Measurements from ENCODE around the gene REG1A.

DNA sequence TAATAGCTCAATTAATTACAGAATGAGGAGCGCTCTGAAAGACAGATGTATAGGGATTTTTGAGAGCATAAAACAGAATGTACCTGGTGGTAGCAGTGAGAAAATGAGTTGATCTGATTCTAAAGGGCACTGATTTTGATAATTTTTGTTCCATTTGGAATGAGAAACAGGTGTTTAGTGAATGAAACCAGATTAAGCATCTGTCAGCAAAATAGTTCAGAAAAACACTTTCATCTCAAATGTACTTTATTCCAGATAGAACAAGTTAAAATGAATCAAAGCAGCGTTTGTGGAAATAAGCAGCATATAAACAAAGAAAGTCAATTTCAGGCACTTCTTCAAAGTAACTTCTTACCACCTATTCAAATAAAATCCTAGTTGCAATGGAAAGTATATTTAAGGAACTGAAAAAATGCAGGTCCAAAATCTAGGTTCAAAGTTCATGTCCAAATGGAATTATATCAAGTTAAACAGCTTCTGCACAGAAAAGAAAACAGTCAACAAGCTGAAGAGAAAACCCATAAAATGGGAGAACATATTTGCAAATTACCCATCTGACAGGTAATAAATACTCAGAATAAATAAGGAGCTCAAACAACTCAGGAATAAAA, 51.2 kb downstream of the REG1A start:
- TF ChIP-seq, protein P1, sequence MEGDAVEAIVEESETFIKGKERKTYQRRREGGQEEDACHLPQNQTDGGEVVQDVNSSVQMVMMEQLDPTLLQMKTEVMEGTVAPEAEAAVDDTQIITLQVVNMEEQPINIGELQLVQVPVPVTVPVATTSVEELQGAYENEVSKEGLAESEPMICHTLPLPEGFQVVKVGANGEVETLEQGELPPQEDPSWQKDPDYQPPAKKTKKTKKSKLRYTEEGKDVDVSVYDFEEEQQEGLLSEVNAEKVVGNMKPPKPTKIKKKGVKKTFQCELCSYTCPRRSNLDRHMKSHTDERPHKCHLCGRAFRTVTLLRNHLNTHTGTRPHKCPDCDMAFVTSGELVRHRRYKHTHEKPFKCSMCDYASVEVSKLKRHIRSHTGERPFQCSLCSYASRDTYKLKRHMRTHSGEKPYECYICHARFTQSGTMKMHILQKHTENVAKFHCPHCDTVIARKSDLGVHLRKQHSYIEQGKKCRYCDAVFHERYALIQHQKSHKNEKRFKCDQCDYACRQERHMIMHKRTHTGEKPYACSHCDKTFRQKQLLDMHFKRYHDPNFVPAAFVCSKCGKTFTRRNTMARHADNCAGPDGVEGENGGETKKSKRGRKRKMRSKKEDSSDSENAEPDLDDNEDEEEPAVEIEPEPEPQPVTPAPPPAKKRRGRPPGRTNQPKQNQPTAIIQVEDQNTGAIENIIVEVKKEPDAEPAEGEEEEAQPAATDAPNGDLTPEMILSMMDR (IDR thresholded peaks at IDR 0.05), result no peak
- TF ChIP-seq POLR2A (IDR thresholded peaks at IDR 0.05), result no peak

Measured in esophagus squamous epithelium (tissue), 4 donors.